Measurements from ENCODE around the gene EXD1.
"Not testable (repeated sequence)": the region's sequence is repeated elsewhere in the genome, so short reads cannot be mapped to it uniquely, and the experiment has no call there.

The EXD1 gene

GRCh38 chr15:41251411-41251810 is 20.9 kb upstream of the EXD1 start:
- DNase-seq (ENCODE audit: low read depth), result no peak
- no peak overlapping the region for H3K4me3 ChIP-seq (ENCODE audit: control insufficient read depth, low read depth, low read length)
- TF ChIP-seq CTCF (IDR thresholded peaks at IDR 0.05; ENCODE audit: control insufficient read depth, insufficient read depth, low read depth, low read length, missing control alignments), result no peak

- not testable (repeated sequence) for DNase-seq (ENCODE audit: low read depth); H3K4me3 ChIP-seq (ENCODE audit: control insufficient read depth, low read depth, low read length)
These were observed 20.2 kb upstream of the EXD1 start for GRCh38 chr15:41250745-41251144.

GRCh38 chr15:41241221-41241964 is 10.8 kb upstream of the EXD1 start:
- H3K4me3 ChIP-seq (ENCODE audit: control insufficient read depth, low read depth, low read length), result no peak overlapping the region
- no peak for DNase-seq (ENCODE audit: low read depth)
- no peak for TF ChIP-seq CTCF (IDR thresholded peaks at IDR 0.05; ENCODE audit: control insufficient read depth, insufficient read depth, low read depth, low read length, missing control alignments)

GRCh38 chr15:41238100-41238499 is 7.5 kb upstream of the EXD1 start:
- no peak for TF ChIP-seq CTCF (IDR thresholded peaks at IDR 0.05; ENCODE audit: control insufficient read depth, insufficient read depth, low read depth, low read length, missing control alignments)
- DNase-seq (ENCODE audit: low read depth), result no peak
- no peak overlapping the region for H3K4me3 ChIP-seq (ENCODE audit: control insufficient read depth, low read depth, low read length)

GRCh38 chr15:41235929-41236328 is 5.4 kb upstream of the EXD1 start:
- no peak for DNase-seq (ENCODE audit: low read depth)
- no peak overlapping the region for H3K4me3 ChIP-seq (ENCODE audit: control insufficient read depth, low read depth, low read length)
- no peak for TF ChIP-seq CTCF (IDR thresholded peaks at IDR 0.05; ENCODE audit: control insufficient read depth, insufficient read depth, low read depth, low read length, missing control alignments)

GRCh38 chr15:41235228-41235627 is 4.7 kb upstream of the EXD1 start:
- DNase-seq (ENCODE audit: low read depth); H3K4me3 ChIP-seq (ENCODE audit: control insufficient read depth, low read depth, low read length): not testable (repeated sequence)

- DNase-seq (ENCODE audit: low read depth), result no peak
- H3K4me3 ChIP-seq (ENCODE audit: control insufficient read depth, low read depth, low read length), result no peak overlapping the region
- TF ChIP-seq CTCF (IDR thresholded peaks at IDR 0.05; ENCODE audit: control insufficient read depth, insufficient read depth, low read depth, low read length, missing control alignments), result no peak
These were observed 2.8 kb upstream of the EXD1 start for GRCh38 chr15:41233367-41233771.
